Uterus (tissue), 4 donors: ENCODE results near the gene GFOD2. TPM values are rescaled to one million over a fixed set of nuclear protein-coding genes. Genes with fewer than 3 reads are reported as not detected.

ENCODE experiments used
- DNase-seq, 2 donors: peaks; one replicate each; pipeline ENCODE4 v3.0.0-alpha.2; 2019 to 2020
- H3K27ac ChIP-seq, 2 donors: fragments of 200-600 bp; sonication (generic); 1 replicate in 1 of 2; 2 replicates in 1 of 2; pipeline ENCODE4 v1.5.1; 2016 to 2018
- H3K27me3 ChIP-seq, 2 donors: fragments of 200-600 bp; sonication (generic); one replicate each; pipeline ENCODE4 v1.5.1; 2018 to 2019; ENCODE audit warnings: control low read depth in 1 of 2
- H3K36me3 ChIP-seq, 2 donors: fragments of 200-600 bp; sonication (generic); one replicate each; pipeline ENCODE4 v1.5.1; 2019; ENCODE audit warnings: control low read depth in 1 of 2
- H3K4me1 ChIP-seq, 2 donors: fragments of 200-600 bp; sonication (generic); one replicate each; pipeline ENCODE4 v1.5.1; 2018 to 2019; ENCODE audit warnings: control low read depth in 1 of 2
- H3K4me3 ChIP-seq, 2 donors: fragments of 200-600 bp; sonication (generic); 1 replicate in 1 of 2; 2 replicates in 1 of 2; pipeline ENCODE4 v1.5.1; 2018 to 2019; ENCODE audit warnings: mild to moderate bottlenecking in 1 of 2
- H3K9me3 ChIP-seq, 2 donors: fragments of 200-600 bp; sonication (generic); one replicate each; pipeline ENCODE4 v1.5.1; 2019; ENCODE audit warnings: control low read depth in 1 of 2
- POLR2A ChIP-seq, 2 donors: fragments of 450-650 bp; IDR thresholded peaks; one replicate each; pipeline ENCODE4 v1.6.1; 2016; ENCODE audit warnings: antibody characterized with exemption in 2 of 2, mild to moderate bottlenecking in 1 of 2, moderate library complexity in 1 of 2
- intact Hi-C: fragments of 100-400 bp; cut with DNase I; formaldehyde crosslinking; loops from one replicate; pipeline ENCODE4 v1.15.1; 2023; ENCODE audit warnings: low total_unique reads
- total RNA-seq, 4 donors: library from RNA; depleted of rRNA in 3 of 4; stranded (reverse); fragments of >200 nt in 3 of 4; gene quantifications; one replicate each; pipeline versions ENCODE4 v1.1.0 to v1.2.4, GENCODE V29; 2014 to 2023
- TF ChIP-seq, protein P1 (sequence below), 4 experiments: fragments of 200-600 bp in 2 of 4; fragments of 450-650 bp in 2 of 4; sonication (generic) in 2 of 4; IDR thresholded peaks; one replicate each; pipeline ENCODE4 v1.5.1; 2016 to 2019; ENCODE audit warnings: antibody characterized with exemption in 4 of 4, mild to moderate bottlenecking in 2 of 4, moderate library complexity in 1 of 4
- donor health status: DM: yes; HTN: yes; CAD: no.

GFOD2 gene
- total RNA-seq, 4 donors from 2014 or later, result 11.0 to 28.5 (median 26.3) TPM

DNA sequence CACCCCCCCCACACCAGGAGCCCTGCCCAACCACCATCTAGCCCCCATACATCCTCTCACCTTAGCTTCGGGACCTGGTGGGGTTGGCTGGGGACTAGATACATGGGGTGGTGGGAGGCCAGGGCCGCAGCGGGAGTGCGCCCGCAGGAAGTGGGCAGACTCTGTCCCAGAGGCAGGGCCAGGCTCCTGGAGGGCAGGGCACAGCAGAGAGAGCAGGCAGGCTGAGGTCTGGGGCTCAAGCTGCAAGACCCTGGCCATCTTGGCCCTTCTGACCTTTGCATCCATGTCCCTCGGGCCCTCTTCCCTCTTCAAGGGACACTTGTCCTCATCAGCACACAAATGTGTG lies 55.3 kb downstream of the GFOD2 start:
- no peak overlapping the region for H3K27ac ChIP-seq
- intact Hi-C loops, result no loop called here
- no peak for DNase-seq
- H3K4me1 ChIP-seq, result peaks cover 4 to 15% of the 10 kb centered on the region in 2 donors
- no peaks in the 10 kb centered on the region for H3K9me3 ChIP-seq
- TF ChIP-seq POLR2A (IDR thresholded peaks at IDR 0.05), result no peak
- TF ChIP-seq, protein P1, sequence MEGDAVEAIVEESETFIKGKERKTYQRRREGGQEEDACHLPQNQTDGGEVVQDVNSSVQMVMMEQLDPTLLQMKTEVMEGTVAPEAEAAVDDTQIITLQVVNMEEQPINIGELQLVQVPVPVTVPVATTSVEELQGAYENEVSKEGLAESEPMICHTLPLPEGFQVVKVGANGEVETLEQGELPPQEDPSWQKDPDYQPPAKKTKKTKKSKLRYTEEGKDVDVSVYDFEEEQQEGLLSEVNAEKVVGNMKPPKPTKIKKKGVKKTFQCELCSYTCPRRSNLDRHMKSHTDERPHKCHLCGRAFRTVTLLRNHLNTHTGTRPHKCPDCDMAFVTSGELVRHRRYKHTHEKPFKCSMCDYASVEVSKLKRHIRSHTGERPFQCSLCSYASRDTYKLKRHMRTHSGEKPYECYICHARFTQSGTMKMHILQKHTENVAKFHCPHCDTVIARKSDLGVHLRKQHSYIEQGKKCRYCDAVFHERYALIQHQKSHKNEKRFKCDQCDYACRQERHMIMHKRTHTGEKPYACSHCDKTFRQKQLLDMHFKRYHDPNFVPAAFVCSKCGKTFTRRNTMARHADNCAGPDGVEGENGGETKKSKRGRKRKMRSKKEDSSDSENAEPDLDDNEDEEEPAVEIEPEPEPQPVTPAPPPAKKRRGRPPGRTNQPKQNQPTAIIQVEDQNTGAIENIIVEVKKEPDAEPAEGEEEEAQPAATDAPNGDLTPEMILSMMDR (IDR thresholded peaks at IDR 0.05), result no peak
- no peak overlapping the region for H3K4me3 ChIP-seq
- no peaks in the 10 kb centered on the region for H3K36me3 ChIP-seq
- H3K27me3 ChIP-seq, result no peaks in the 10 kb centered on the region

- H3K27me3 ChIP-seq, result no peaks in the 10 kb centered on the region
- no peak for DNase-seq
- H3K4me1 ChIP-seq, result peaks cover 4 to 18% of the 10 kb centered on the region in 2 donors
- no peak overlapping the region for H3K27ac ChIP-seq
- no peaks in the 10 kb centered on the region for H3K36me3 ChIP-seq
- TF ChIP-seq POLR2A (IDR thresholded peaks at IDR 0.05), result no peak
- TF ChIP-seq, protein P1 (IDR thresholded peaks at IDR 0.05), result no peak
- H3K4me3 ChIP-seq, result no peak overlapping the region
- no peaks in the 10 kb centered on the region for H3K9me3 ChIP-seq
- intact Hi-C loops, result no loop called here
These were observed 55.8 kb downstream of the GFOD2 start for GRCh38 chr16:67663151-67663876.

GRCh38 chr16:67662653-67663010 lies 56.5 kb downstream of the GFOD2 start:
- peaks cover 4 to 18% of the 10 kb centered on the region in 2 donors for H3K4me1 ChIP-seq
- H3K36me3 ChIP-seq, result no peaks in the 10 kb centered on the region
- H3K27ac ChIP-seq, result no peak overlapping the region

GRCh38 chr16:67661886-67662652 lies 57.0 kb downstream of the GFOD2 start:
- DNase-seq, result no peak

More at GRCh38 chr16:67662653-67663010, 56.5 kb downstream of the GFOD2 start:
- Histone ChIP-seq H3K4me3 (no peak overlapping the region), H3K27me3 (no peaks in the 10 kb centered on the region), H3K9me3 (no peaks in the 10 kb centered on the region)
- TF ChIP-seq, protein P1 (IDR thresholded peaks at IDR 0.05), result no peak
- TF ChIP-seq POLR2A (IDR thresholded peaks at IDR 0.05), result no peak
- no peak for DNase-seq
- intact Hi-C loops, result no loop called here

More at GRCh38 chr16:67661886-67662652, 57.0 kb downstream of the GFOD2 start:
- Histone ChIP-seq H3K27ac (no peak overlapping the region), H3K36me3 (no peaks in the 10 kb centered on the region), H3K4me3 (no peak overlapping the region), H3K4me1 (peaks cover 4 to 18% of the 10 kb centered on the region in 2 donors), H3K9me3 (no peaks in the 10 kb centered on the region), H3K27me3 (no peaks in the 10 kb centered on the region)
- intact Hi-C loops, result no loop called here
- TF ChIP-seq, protein P1 (IDR thresholded peaks at IDR 0.05), result no peak
- no peak for TF ChIP-seq POLR2A (IDR thresholded peaks at IDR 0.05)
